GM19468 (cell line): Measurements from ENCODE around the gene CENPP.
"Not testable (repeated sequence)": the region's sequence is repeated elsewhere in the genome, so short reads cannot be mapped to it uniquely, and the experiment has no call there.

Experiments used
- ATAC-seq: cut with Tn5 transposase; IDR thresholded peaks from one replicate; pipeline ENCODE4 v1.9.1; 2021; ENCODE audit warnings: mild to moderate bottlenecking, moderate library complexity, moderate number of reproducible peaks; ENCODE audit not compliant: unreplicated experiment; ENCODE audit errors: extremely low read depth

CENPP gene

GRCh38 chr9:92571871-92572270 is 246.1 kb downstream of the CENPP start:
- ATAC-seq = not testable (repeated sequence)

GRCh38 chr9:92573612-92574011 is 247.9 kb downstream of the CENPP start:
- ATAC-seq = not testable (repeated sequence)

- no peak for ATAC-seq
Measured at GRCh38 chr9:92576175-92576574, 250.4 kb downstream of the CENPP start.

- no peak for ATAC-seq
Measured at GRCh38 chr9:92589923-92590322, 264.2 kb downstream of the CENPP start.

- ATAC-seq = no peak
Measured at GRCh38 chr9:92590377-92590776, 264.6 kb downstream of the CENPP start.

- no peak for ATAC-seq
Measured at GRCh38 chr9:92592537-92592936, 266.8 kb downstream of the CENPP start.

GRCh38 chr9:92592946-92593861 is 267.5 kb downstream of the CENPP start:
- ATAC-seq = no peak

- ATAC-seq = not testable (repeated sequence)
Measured at GRCh38 chr9:92595075-92595474, 269.3 kb downstream of the CENPP start.

- ATAC-seq = no peak
Measured at GRCh38 chr9:92595930-92596329, 270.2 kb downstream of the CENPP start.

- ATAC-seq = no peak
Measured at GRCh38 chr9:92598382-92598781, 272.6 kb downstream of the CENPP start.

GRCh38 chr9:92599938-92600461 is 274.2 kb downstream of the CENPP start:
- ATAC-seq = no peak

GRCh38 chr9:92600462-92601261 is 274.9 kb downstream of the CENPP start:
- ATAC-seq = no peak

GRCh38 chr9:92601451-92601850 is 275.7 kb downstream of the CENPP start:
- ATAC-seq = no peak

- no peak for ATAC-seq
Measured at GRCh38 chr9:92602413-92602812, 276.7 kb downstream of the CENPP start.

GRCh38 chr9:92603100-92603499 is 277.3 kb downstream of the CENPP start:
- no peak for ATAC-seq

GRCh38 chr9:92603990-92604389 is 278.2 kb downstream of the CENPP start:
- no peak for ATAC-seq

- no peak for ATAC-seq
Measured at GRCh38 chr9:92605224-92605623, 279.5 kb downstream of the CENPP start.

- ATAC-seq = no peak
Measured at GRCh38 chr9:92607088-92607487, 281.3 kb downstream of the CENPP start.

- ATAC-seq = no peak
Measured at GRCh38 chr9:92607773-92608172, 282.0 kb downstream of the CENPP start.

- ATAC-seq = no peak
Measured at GRCh38 chr9:92608241-92608908, 282.6 kb downstream of the CENPP start.
